Measurements from ENCODE around the gene IMMP2L.

The IMMP2L gene

GRCh38 chr7:110835218-110835617 is 727.1 kb downstream of the IMMP2L start:
- no peak for DNase-seq

- no peak for DNase-seq
These were observed 730.9 kb downstream of the IMMP2L start for GRCh38 chr7:110831419-110831818.

- no peak for DNase-seq
These were observed 731.5 kb downstream of the IMMP2L start for GRCh38 chr7:110830778-110831177.

GRCh38 chr7:110827936-110828335 is 734.4 kb downstream of the IMMP2L start:
- DNase-seq: no peak

- no peak for DNase-seq
These were observed 734.9 kb downstream of the IMMP2L start for GRCh38 chr7:110827287-110827855.

- DNase-seq: no peak
These were observed 748.3 kb downstream of the IMMP2L start for GRCh38 chr7:110813986-110814385.

- DNase-seq: no peak
These were observed 752.5 kb downstream of the IMMP2L start for GRCh38 chr7:110809832-110810231.

GRCh38 chr7:110808361-110808760 is 753.9 kb downstream of the IMMP2L start:
- DNase-seq: no peak

GRCh38 chr7:110804501-110804900 is 757.8 kb downstream of the IMMP2L start:
- DNase-seq: no peak

GRCh38 chr7:110803602-110804143 is 758.6 kb downstream of the IMMP2L start:
- no peak for DNase-seq

- no peak for DNase-seq
These were observed 760.8 kb downstream of the IMMP2L start for GRCh38 chr7:110801502-110801901.

GRCh38 chr7:110800984-110801383 is 761.3 kb downstream of the IMMP2L start:
- no peak for DNase-seq

- no peak for DNase-seq
These were observed 764.6 kb downstream of the IMMP2L start for GRCh38 chr7:110797656-110798055.

- no peak for DNase-seq
These were observed 771.3 kb downstream of the IMMP2L start for GRCh38 chr7:110790992-110791391.

GRCh38 chr7:110786328-110786965 is 775.8 kb downstream of the IMMP2L start:
- no peak for DNase-seq

- no peak for DNase-seq
These were observed 777.5 kb downstream of the IMMP2L start for GRCh38 chr7:110784749-110785148.

GRCh38 chr7:110780712-110781111 is 781.6 kb downstream of the IMMP2L start:
- no peak for DNase-seq

- no peak for DNase-seq
These were observed 783.0 kb downstream of the IMMP2L start for GRCh38 chr7:110779339-110779738.

GRCh38 chr7:110775046-110775445 is 787.2 kb downstream of the IMMP2L start:
- peak; percentile 30 for DNase-seq

- no peak for DNase-seq
These were observed 788.2 kb downstream of the IMMP2L start for GRCh38 chr7:110774071-110774470.

GRCh38 chr7:110772615-110773014 is 789.7 kb downstream of the IMMP2L start:
- no peak for DNase-seq

GRCh38 chr7:110771717-110772116 is 790.6 kb downstream of the IMMP2L start:
- DNase-seq: no peak

- DNase-seq: no peak
These were observed 794.7 kb downstream of the IMMP2L start for GRCh38 chr7:110767550-110768110.

GRCh38 chr7:110766864-110767263 is 795.4 kb downstream of the IMMP2L start:
- DNase-seq: no peak

Measured in HCEC 1CT (cell line).